NCI-H1436 (cell line): ENCODE data around the gene PRSS27.
A peak's percentile ranks its signal among the peaks of the same experiment; 100 is the strongest.

ENCODE experiments used
- DNase-seq: peaks from one replicate; lab custom pipeline; 2025; lab: John Stamatoyannopoulos, UW

Gene PRSS27

DNA sequence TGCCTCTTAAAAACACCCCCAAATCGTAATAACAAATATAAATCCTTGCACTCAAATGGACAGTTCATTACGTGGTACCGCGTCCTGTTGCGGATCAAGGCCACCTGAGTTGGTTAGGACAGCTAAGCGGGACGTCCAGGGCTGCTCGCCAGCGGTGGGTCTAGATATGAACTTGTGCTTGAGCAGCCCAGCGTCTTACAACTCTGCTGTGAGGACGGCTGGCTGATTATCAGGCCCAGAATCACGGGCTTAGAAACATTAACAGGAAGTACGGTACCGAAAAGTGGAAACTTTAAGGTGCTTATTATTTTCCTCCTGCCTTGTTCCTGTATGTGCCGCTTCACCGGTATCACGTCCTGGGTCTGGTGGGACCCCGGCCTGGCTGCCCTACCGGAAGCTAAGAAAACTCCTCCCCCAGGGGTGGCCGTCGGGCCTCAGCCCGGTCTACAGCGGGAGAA is 31.6 kb upstream of the PRSS27 start:
- peak; percentile 71 for DNase-seq

DNA sequence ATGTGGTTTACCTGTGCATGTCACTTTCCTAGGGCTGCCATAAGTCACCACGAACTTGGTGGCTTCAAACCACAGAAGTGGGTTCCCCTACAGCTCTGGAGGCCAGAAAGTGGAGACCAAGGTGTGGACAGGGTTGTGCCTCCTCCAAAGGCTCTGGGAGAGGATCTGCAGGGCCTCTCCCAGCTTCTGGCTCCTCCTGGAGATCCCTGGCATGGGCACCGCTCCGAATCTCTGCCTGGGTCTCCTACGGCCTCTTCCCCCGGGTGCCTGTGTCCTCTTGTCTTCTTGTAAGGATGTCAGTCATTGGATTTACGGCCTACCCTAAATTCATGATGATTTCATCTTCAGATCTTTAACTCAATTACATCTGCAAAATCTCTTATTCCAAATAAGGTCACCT is 29.9 kb upstream of the PRSS27 start:
- DNase-seq: no peak

- DNase-seq: no peak
These were observed 29.5 kb upstream of the PRSS27 start for GRCh38 chr16:2749476-2749875.

- DNase-seq: no peak
These were observed 28.9 kb upstream of the PRSS27 start for GRCh38 chr16:2748757-2749455.

GRCh38 chr16:2745961-2746360 is 25.9 kb upstream of the PRSS27 start:
- DNase-seq: no peak

DNA sequence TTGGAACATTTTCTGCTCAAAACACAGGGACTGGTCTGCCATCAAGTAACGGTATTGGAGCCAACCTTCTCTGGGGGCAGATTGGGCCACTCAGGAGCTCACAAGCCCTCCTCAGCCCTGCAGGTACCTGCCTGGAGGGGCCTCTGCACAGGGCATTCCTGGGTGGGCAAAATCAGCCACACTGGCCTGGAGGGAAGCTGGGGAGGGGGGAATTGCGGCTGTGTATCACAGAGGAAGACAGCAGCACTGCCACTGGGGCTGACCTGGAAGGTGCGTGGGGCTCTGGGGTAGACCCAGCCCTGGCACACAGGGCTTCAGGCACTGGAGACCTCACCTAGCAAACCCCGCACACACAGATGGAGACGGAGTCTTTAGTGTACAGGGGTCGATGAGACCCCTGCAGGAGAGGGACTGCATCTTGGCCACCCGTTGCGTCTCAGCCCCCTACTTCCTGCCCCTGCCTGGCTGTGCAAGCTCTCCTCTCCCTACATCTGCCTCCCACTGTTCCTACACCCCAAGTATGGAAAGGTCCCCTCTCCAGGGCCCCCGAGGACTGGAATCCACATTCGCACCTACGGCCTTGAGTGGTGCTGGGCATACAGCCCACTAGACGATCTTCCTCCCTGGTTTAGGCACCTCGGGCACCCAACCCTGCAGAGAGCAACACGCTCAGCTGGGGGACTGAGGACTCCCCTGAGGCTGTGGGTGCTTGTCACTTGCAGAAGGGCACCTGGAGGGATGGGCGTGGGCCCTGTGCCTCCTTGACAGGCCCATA is 25.3 kb upstream of the PRSS27 start:
- no peak for DNase-seq

- no peak for DNase-seq
These were observed 24.7 kb upstream of the PRSS27 start for GRCh38 chr16:2744711-2745110.

DNA sequence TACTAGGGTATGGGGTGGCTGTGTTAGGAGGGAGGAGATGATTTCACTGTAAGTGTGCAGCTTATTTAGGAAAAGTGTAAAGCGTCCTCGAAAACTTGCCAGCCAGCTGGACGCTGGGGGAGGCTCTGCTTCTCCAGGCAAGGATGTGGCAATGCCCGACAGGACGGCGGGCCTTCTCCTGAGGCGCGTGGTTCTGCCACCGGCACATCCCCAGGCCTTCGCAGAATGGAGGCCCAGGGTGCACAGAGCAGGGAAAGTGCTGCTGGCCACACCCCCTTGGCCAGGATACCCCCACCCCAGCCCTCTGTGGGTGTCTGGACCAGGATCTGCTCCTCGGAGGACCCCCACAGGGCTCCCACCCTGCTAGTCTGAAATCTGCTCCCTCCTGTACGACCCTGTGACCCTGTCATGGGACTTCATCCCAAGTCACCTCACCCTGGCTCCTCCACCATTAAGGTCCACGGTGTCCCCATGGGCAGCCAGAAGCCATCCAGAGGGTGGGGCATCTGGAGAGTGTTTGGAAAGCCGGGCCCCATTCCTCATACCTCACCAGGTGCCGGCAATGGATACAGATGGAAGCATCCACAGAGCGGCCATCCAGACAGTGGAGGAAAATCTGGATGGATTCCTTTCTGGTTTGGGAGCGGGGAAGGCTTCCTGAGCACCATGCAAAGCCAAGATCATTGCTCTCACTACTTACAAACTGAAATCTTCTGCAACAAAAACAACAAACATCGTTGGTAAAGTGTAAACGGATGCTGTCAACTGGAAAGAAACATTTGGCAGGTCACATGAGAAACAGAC is 23.2 kb upstream of the PRSS27 start:
- no peak for DNase-seq

DNA sequence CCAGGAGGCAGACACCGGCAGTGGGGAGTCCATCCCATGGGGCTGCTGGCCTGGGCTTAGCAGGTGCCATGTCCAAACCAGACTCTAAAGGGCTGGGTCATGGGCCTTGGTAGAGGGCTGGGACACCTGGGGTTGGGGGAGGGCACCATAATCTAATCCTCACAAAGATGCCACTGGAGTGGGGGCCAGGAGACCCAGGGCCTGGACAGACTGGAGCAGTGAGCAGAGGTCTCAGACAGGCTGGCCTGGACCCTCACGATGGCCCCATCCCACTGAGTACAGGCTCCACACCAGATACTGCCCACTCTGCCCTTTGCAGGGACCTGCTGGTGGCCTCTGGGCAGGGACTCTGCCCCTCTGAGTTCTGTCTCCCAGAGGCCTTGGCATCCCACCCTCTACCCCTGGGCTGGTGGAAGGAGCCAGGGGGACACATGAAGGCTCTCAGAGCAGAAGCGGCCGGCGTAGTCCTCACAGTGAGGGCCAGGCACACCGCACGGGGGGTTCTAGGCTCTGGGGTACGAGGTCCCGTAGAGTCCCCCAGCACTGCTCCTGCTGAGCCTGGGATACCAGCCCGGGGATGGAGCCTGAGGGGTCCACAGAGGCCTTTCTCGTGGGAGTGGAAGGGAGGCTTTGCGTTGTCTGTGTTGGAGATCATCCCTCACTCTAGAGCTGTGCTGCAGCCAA is 22.4 kb upstream of the PRSS27 start:
- no peak for DNase-seq

GRCh38 chr16:2741168-2741567 is 21.1 kb upstream of the PRSS27 start:
- no peak for DNase-seq

DNA sequence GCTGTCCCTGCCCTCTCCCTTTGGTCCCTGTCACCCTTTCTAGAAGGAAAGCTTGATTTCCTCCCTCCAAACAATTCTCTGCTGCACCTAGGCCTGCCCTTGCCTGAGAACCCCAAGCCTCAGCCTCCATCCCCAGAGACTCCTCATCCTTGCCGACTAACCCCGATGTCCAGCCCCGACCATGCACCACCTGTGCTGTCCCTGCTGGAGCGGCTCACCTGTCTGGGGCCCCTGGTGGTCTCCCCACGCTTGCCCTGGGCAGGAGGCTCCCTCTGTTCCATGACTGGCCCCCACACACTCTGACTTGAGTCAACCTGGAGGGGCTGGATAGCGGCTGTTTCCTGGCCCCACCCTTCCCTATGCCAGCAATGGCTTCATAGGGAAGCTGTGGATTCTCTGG is 20.5 kb upstream of the PRSS27 start:
- DNase-seq: no peak

GRCh38 chr16:2739625-2740430 is 19.8 kb upstream of the PRSS27 start:
- DNase-seq: no peak

DNA sequence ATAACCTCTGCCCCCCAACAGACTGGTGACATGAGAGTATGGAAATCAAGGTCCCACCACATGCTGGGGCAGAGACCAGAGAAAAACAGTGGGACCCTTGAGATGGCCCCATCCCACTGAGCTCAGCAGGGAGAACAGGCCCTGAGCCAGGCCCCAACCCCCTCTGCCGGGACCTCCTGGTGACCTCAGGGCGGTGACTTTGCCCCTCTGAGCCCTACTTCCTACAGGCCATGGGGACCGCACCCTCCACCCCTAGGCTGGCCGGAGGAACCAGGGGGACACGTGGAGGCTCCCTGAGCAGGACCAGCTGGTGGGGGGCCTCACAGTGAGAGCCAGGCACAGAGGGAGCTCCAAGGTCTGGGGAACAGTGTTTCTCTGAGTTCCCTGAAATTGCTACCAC is 18.6 kb upstream of the PRSS27 start:
- DNase-seq: no peak

- no peak for DNase-seq
These were observed 17.9 kb upstream of the PRSS27 start for GRCh38 chr16:2737895-2738418.

DNA sequence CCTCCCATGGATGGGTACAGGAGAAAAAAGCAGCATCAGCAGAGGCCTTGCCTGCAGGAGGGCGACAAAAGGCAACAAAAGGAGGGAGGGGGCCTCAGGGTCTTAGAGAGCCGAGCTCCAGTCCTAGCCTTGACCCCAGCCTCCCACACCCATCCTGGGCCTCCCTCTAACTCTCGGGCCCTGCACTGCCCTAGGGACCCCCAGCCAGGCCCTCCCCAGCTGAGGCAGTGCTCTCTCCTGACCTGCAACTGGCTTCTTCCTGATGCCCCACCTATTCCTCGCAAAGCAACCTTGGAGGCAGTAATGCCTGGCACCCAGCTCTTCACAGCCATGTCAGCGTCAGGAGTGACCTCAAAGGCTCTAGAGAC is 17.2 kb upstream of the PRSS27 start:
- no peak for DNase-seq

DNA sequence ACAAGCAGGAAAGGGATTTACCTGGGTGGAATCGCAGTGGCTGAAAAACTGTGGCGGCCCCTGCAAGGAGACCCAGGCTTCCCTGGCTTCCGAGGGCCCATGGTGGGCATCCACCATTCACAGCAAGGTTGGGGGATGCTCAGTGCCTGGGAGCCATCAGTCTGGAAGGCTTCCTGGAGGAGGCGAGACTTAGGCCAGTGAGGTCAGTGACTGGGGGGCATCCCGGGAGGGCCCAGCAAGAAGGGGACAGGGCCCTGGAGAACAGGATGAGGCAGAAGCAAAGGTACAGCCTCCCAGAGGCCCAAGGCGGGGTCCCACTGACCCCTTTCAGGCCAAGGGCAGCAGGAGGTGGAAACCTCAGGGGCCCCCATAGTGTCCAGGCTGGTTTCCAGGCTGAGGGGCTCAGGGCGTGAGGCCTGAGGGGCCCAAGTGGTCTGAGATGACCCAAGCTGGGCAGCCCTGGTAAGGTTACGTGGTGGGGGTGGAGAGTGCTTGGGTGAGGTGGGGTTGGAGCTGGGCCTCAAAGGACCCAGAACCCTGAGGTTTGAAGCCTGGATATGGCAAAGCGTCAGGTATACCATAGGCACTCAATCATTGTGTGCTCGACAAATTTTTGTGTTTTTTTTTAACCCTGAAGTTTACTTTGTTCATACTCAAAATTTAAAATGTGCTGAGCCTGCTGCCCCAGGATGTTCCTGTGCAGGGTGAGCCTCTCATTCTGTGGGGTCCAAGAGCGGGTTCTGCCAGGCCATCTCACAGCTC is 16.6 kb upstream of the PRSS27 start:
- DNase-seq: no peak

DNA sequence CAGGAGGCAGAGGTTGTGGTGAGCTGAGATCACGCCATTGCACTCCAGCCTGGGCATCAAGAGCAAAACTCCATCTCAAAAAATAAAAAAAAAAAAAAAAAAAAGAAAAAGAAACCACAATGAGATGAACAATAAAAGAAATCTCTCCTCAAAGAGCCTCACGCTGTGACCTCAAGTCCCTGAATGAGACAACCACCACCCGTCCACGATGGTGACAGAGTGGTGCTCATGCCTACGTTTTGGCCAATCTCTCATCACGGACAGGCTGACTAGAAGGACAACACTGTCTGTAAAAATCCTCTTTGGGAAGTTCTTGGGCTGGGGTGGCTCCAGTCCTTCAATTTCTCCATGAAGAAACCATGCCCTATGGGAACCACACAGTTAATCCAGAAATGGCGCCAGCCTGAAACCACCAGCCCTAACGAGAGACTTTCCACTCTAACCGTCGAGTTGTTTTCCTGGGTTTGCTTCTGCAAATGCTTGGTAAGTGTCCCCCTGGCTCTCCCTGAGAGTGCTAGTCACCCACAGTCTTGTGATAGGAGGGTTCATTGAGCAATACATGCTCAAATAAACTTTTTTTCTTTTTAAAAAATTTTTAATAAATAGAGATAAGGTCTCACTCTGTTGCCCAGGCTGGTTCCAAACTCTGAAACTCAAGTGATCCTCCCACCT is 15.0 kb upstream of the PRSS27 start:
- no peak for DNase-seq

GRCh38 chr16:2728034-2728433 is 8.0 kb upstream of the PRSS27 start:
- DNase-seq: no peak

- no peak for DNase-seq
These were observed 6.9 kb upstream of the PRSS27 start for GRCh38 chr16:2726923-2727322.

DNA sequence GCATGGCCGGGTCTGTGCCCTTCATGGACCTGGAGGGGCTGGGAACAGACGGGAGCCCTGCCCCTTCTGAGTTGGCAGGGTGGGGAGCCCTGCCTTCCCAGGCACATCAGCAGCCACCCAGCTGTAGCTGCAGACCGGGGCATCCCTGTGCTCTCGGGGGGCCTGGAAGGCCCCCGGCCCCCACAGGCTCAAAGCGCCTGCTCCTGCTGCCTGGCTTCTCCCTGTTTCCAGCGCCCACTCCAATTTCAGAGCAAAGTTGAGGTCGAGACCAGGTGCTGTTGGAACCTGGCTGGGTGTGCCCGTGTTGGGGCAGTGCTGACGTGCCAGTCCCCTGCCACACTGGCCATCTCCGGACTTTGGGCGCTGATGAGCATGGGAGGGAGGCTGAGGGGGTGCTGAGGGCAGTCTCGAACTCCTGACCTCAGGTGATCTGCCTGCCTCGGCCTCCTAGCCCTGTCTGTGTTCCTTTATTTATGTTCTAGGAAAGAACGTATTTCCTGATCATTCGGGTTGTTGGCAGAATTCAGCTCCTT is 4.9 kb upstream of the PRSS27 start:
- DNase-seq: no peak
